GM19351 (cell line): Measurements from ENCODE around the gene C10orf53.
"Not testable (repeated sequence)": the region's sequence is repeated elsewhere in the genome, so short reads cannot be mapped to it uniquely, and the experiment has no call there.

Source experiments
- ATAC-seq: cut with Tn5 transposase; IDR thresholded peaks from one replicate; pipeline ENCODE4 v1.9.1; 2021; ENCODE audit warnings: mild to moderate bottlenecking, moderate library complexity; ENCODE audit not compliant: unreplicated experiment

Gene C10orf53

GRCh38 chr10:49652421-49653272 lies 26.8 kb upstream of the C10orf53 start:
- no peak for ATAC-seq

DNA sequence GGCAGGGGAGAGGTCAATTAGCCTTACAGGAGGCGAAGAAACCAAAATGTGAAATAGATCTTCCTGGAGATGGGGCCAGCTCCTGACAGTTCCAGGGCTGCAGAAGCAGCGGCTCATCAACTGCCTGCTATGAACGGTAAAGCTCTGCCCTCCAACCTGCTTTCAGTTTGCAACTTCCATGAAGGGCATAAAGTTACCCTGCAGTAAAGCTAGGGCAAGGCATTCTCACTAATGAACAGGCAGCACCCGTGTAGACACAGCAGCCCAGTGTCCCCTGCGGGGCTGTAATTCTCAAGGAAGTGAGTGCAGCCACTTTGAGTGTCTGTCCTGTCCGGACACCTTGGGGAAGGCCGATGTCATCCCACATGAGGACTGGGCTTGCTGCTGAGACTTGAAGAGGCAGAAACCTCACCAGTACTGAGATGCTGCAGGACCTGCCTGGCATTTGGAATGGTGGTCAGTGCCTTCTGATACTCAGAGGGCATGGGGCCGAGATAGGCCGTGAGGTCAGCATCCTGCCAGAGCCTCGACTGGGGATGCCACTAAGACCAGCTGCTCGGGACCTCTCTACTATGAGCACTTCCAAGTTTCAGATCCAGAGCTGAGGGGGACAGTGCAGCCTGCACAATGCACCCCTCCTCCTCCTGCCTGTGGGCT lies 26.1 kb upstream of the C10orf53 start:
- no peak for ATAC-seq

- no peak for ATAC-seq
Measured at GRCh38 chr10:49654036-49654693, 25.3 kb upstream of the C10orf53 start.

- no peak for ATAC-seq
Measured at GRCh38 chr10:49655099-49655498, 24.4 kb upstream of the C10orf53 start.

GRCh38 chr10:49656845-49657493 lies 22.5 kb upstream of the C10orf53 start:
- ATAC-seq: no peak

GRCh38 chr10:49657606-49658005 lies 21.8 kb upstream of the C10orf53 start:
- ATAC-seq: no peak

- ATAC-seq: no peak
Measured at GRCh38 chr10:49661140-49661856, 18.2 kb upstream of the C10orf53 start.

GRCh38 chr10:49662169-49662830 lies 17.2 kb upstream of the C10orf53 start:
- ATAC-seq: no peak

- no peak for ATAC-seq
Measured at GRCh38 chr10:49663596-49663995, 15.9 kb upstream of the C10orf53 start.

DNA sequence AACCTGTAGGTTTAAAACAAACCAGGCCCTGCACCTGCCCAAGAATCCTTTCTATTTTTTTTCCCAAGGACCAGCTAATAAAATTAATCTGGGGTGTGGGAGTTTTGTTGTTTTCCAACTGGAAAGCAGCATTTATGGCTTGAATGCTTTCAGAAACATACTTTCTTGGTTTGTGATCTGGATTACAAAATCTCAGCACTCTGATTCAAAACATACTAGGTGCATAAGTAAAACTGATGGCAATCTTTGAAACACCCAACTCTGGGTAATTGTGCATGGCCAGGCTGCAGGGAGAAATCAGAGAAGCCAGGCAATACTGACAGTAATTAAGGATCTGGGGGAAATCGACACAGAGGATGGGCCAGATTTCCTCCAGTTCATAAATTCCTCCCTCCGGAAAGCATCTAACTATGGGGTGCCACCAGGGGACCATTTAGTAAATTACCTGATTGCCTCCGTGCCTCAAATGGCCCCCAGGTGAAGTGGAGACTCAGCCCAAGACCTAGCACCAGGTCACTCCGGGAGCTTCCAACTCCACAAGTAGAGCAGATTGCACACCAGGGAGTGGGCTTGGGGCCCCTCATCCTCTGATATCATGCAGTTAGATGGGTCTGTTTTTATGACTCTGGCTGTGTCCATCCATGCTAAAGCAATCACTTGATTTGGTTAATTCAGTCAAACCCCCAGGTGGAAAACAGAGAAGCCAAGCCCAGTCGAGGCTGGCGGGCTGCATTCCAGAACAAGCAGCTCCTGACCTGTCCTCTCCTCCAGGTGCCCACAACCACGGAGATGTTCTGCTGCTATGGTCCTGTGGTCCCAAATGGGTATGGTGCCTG lies 15.2 kb upstream of the C10orf53 start:
- ATAC-seq: no peak

DNA sequence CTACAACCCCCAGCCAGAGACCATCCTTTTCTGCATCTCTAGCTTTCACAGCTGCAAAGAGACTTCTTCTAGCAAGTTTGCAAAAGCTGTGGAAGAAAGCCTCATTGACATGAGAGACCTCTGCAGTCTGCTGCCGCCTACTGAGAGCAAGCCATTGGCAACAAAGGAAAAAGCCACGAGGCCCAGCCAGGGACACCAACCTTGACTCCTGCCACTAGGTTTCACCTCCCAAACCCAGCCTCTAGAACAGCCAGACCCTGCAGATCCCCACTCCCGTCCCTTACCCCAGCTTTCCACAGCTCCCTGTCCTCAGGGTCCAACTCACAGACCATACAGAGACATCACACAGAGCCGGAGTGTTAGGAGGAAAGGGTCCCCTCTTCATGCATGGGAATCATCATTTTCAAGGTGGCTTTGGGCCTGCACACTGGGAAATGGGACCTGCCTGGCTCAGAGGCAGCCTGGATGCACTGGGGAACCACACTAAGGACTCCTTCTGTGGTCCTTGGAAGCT lies 14.6 kb upstream of the C10orf53 start:
- no peak for ATAC-seq

DNA sequence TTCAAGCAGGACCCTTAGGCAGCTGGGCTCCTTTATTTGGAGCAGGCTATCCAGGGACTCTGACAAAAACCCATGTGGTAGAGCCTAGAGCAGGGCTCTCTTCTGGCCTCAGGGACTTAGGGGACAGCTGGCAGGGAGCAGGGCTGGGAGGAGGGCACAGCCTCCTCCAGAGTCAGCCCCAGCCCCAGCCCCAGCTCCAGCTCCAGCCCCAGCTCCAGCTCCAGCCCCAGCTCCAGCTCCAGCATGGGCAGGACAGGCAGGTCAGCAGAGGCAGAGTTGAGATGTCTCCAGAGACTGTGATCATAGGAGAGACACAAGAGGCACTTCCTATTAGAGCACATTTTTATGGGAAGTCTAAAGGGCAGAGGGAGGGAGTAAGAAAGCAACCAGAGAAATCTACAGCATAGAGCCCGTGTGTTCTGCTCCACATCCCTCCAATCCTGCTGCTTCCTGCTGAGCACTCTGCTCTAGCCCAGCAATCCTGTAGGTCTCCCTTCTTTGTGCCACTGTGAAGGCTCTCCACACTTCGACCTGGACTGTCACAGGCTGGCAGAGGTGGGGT lies 13.3 kb upstream of the C10orf53 start:
- no peak for ATAC-seq

DNA sequence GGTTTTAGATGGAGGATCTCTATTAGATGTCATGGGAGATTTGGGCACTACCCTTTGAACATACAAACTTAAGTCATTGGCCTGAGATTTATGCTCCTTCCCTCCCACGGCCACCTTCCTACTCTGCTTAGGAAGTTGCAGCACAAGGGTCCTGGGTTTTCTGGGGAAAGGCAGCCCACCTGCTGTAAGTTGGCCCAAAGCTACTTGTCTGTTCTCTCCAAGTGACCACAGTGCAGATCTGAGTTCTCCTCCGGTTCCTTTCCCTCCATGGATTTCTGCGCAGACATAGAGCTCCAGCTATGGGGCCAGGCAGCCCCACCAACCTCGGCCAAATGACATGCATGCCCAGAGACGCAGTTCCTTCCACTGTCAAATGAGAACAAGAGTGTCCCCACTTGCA lies 12.8 kb upstream of the C10orf53 start:
- ATAC-seq: no peak

DNA sequence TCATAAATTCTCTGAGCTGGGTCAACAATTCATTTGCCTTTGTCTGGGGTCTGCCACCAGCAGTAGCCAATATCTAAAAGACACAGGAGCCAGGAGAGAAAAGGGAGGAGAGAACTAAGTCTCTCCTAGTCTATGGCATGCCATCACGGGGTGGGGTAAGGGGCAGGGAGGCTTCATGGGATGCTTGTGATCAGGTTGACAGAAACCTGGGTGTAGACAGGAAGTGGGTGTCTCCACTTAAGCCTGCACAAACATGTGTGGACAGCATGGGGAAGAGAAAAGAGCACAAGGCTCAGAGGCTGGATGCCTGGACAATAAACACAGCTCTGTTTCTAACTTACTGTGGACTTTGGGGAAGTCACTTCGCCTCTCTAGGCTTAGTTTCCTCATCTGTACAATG lies 11.5 kb upstream of the C10orf53 start:
- no peak for ATAC-seq

DNA sequence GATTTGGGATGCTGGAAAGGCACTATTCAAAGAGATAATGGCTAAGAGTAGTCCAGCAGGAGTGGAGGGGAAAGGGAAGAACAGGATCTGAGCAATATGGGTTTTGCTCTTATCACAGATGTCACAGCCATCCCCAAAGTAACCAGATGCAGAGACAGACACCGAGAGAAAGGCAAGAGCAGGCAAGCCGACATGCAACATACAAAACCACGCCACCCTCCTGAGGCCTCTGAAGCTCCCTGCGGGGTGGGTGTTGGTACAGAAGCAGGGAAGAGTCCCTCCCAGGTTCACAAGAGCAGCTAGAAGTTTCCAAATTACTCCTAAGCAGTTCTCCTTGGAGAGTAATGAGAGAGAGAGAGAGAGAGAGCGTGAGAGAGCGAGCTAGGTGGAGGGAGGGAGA lies 10.8 kb upstream of the C10orf53 start:
- no peak for ATAC-seq

- ATAC-seq: no peak
Measured at GRCh38 chr10:49678827-49679479, 498 bp upstream of the C10orf53 start.

DNA sequence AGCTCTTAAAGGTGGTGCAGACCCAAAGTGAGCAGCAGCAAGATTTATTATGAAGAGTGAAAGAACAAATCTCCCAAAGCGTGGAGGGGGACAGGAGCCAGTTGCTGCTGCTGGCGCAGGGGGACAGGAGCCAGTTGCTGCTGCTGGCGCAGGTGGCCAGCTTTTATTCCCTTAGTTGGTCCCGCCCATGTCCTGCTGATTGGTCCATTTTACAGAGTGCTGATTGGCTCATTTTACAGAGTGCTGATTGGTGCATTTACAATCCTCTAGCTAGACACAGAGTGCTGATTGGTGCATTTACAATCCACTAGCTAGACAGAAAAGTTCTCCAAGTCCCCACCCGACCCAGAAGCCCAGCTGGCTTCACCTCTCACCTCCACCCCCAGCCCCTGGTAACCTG lies 3.0 kb downstream of the C10orf53 start:
- ATAC-seq: not testable (repeated sequence)

DNA sequence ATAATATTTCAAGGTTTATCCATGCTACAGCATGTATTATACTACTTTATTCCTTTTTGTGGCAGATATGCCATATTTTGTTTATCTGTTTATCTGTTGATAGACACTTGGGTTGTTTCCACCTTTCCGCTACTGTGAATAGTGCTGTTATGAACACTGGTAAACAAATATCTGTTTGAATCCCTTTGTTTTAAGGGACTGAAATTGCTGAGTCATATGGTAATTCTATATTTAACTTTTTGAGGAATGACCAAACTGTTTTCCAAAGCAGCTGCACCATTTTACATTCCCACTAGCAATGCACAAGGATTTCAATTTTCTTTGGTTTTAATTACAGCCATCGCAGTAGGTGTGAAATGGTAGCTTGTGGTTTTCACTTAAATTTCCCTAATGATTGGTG lies 3.4 kb downstream of the C10orf53 start:
- ATAC-seq: no peak
